ENCODE results near the gene JAKMIP1. TPM values are rescaled to one million over a fixed set of nuclear protein-coding genes. Genes with fewer than 3 reads are reported as not detected.

The JAKMIP1 gene
- total RNA-seq, 1 experiment from 2014 or later, result not detected

GRCh38 chr4:6126971-6127745, 73.2 kb downstream of the JAKMIP1 start:
- ChIA-PET CTCF (no interaction called here), POLR2A (no interaction called here)
- intact Hi-C loops (cut with micrococcal nuclease; ENCODE audit: unreplicated experiment), result no loop called here

GRCh38 chr4:6125103-6125651, 75.2 kb downstream of the JAKMIP1 start:
- ChIA-PET CTCF (no interaction called here), POLR2A (no interaction called here)
- Mint-ChIP-seq H3K9me3 (ENCODE audit: unreplicated experiment) (no peaks in the 10 kb centered on the region), H3K4me1 (ENCODE audit: low read depth, unreplicated experiment) (no peaks in the 10 kb centered on the region), H3K27ac (ENCODE audit: unreplicated experiment) (no peak overlapping the region), H3K27me3 (ENCODE audit: insufficient read depth, unreplicated experiment) (peaks cover 9% of the 10 kb centered on the region), H3K36me3 (ENCODE audit: insufficient read depth, unreplicated experiment) (no peaks in the 10 kb centered on the region), H3K4me3 (ENCODE audit: unreplicated experiment) (no peak overlapping the region)
- H3K36me3 ChIP-seq (ENCODE audit: control insufficient read depth, insufficient read depth, low read length), result no peaks in the 10 kb centered on the region
- H3K9me3 ChIP-seq, result no peaks in the 10 kb centered on the region
- H3K27me3 ChIP-seq (replicated peaks; ENCODE audit: control insufficient read depth, insufficient read depth, low read length), result no peaks in the 10 kb centered on the region; the same call in 1 of the 2 replicates
- no TSS peak for BruUV-seq (replicated peaks)
- H3K4me3 ChIP-seq (ENCODE audit: low read depth, low read length), result no peak overlapping the region
- no peaks in the 10 kb centered on the region for H3K4me1 ChIP-seq
- no peak for TF ChIP-seq CTCF (IDR thresholded peaks at IDR 0.05; ENCODE audit: insufficient read depth in 1 of 2, low read depth in 1 of 2, low read length in 1 of 2, severe bottlenecking in 1 of 2, unreplicated experiment in 1 of 2)
- DNase-seq, result no peak
- intact Hi-C loops (cut with micrococcal nuclease; ENCODE audit: unreplicated experiment), result no loop called here

More at GRCh38 chr4:6126971-6127745, 73.2 kb downstream of the JAKMIP1 start:
- DNase-seq, result no peak
- Mint-ChIP-seq H3K9me3 (ENCODE audit: unreplicated experiment) (no peaks in the 10 kb centered on the region), H3K27me3 (ENCODE audit: insufficient read depth, unreplicated experiment) (peaks cover 15% of the 10 kb centered on the region), H3K27ac (ENCODE audit: unreplicated experiment) (no peak overlapping the region), H3K4me1 (ENCODE audit: low read depth, unreplicated experiment) (no peaks in the 10 kb centered on the region), H3K36me3 (ENCODE audit: insufficient read depth, unreplicated experiment) (no peaks in the 10 kb centered on the region), H3K4me3 (ENCODE audit: unreplicated experiment) (no peak overlapping the region)
- TF ChIP-seq CTCF (IDR thresholded peaks at IDR 0.05; ENCODE audit: insufficient read depth in 1 of 2, low read depth in 1 of 2, low read length in 1 of 2, severe bottlenecking in 1 of 2, unreplicated experiment in 1 of 2), result no peak
- Histone ChIP-seq H3K4me3 (ENCODE audit: low read depth, low read length) (no peak overlapping the region), H3K4me1 (no peaks in the 10 kb centered on the region), H3K9me3 (no peaks in the 10 kb centered on the region), H3K27me3 (replicated peaks; ENCODE audit: control insufficient read depth, insufficient read depth, low read length) (no peaks in the 10 kb centered on the region; the same call in 1 of the 2 replicates), H3K36me3 (ENCODE audit: control insufficient read depth, insufficient read depth, low read length) (no peaks in the 10 kb centered on the region)
- BruUV-seq (replicated peaks), result no TSS peak

GRCh38 chr4:6124386-6125102, 75.8 kb downstream of the JAKMIP1 start:
- no peaks in the 10 kb centered on the region for H3K36me3 ChIP-seq (ENCODE audit: control insufficient read depth, insufficient read depth, low read length)
- no peaks in the 10 kb centered on the region for H3K9me3 ChIP-seq
- H3K27me3 Mint-ChIP-seq (ENCODE audit: insufficient read depth, unreplicated experiment), result peaks cover 7% of the 10 kb centered on the region
- POLR2A ChIA-PET, result no interaction called here
- CTCF ChIA-PET, result no interaction called here
- no peak overlapping the region for H3K4me3 ChIP-seq (ENCODE audit: low read depth, low read length)
- no peak for DNase-seq
- H3K4me1 Mint-ChIP-seq (ENCODE audit: low read depth, unreplicated experiment), result no peaks in the 10 kb centered on the region
- H3K4me1 ChIP-seq, result no peaks in the 10 kb centered on the region
- TF ChIP-seq CTCF (IDR thresholded peaks at IDR 0.05; ENCODE audit: insufficient read depth in 1 of 2, low read depth in 1 of 2, low read length in 1 of 2, severe bottlenecking in 1 of 2, unreplicated experiment in 1 of 2), result no peak
- H3K27ac Mint-ChIP-seq (ENCODE audit: unreplicated experiment), result no peak overlapping the region
- no TSS peak for BruUV-seq (replicated peaks)
- H3K36me3 Mint-ChIP-seq (ENCODE audit: insufficient read depth, unreplicated experiment), result no peaks in the 10 kb centered on the region
- no peak overlapping the region for H3K4me3 Mint-ChIP-seq (ENCODE audit: unreplicated experiment)
- H3K9me3 Mint-ChIP-seq (ENCODE audit: unreplicated experiment), result no peaks in the 10 kb centered on the region
- H3K27me3 ChIP-seq (replicated peaks; ENCODE audit: control insufficient read depth, insufficient read depth, low read length), result no peaks in the 10 kb centered on the region; the same call in 1 of the 2 replicates
- intact Hi-C loops (cut with micrococcal nuclease; ENCODE audit: unreplicated experiment), result no loop called here
